HepG2 (cell line): ENCODE data around the gene C5orf15. TPM values are rescaled to one million over a fixed set of nuclear protein-coding genes. Genes with fewer than 3 reads are reported as not detected.

ENCODE experiments used
- BRCA1 ChIP-seq: sonication (generic); formaldehyde crosslinking; IDR thresholded peaks from 2 replicates; pipeline ENCODE4 v1.4.0; 2020; ENCODE audit warnings: missing genetic modification reagents
- CERS6 ChIP-seq: sonication (generic); formaldehyde crosslinking; IDR thresholded peaks from 2 replicates; pipeline ENCODE4 v1.5.0; 2020; ENCODE audit warnings: missing genetic modification reagents
- ELF1 ChIP-seq: sonication (generic); formaldehyde crosslinking; IDR thresholded peaks from 2 replicates; pipeline ENCODE4 v1.4.0; 2020; ENCODE audit warnings: missing genetic modification reagents
- ELF3 ChIP-seq: IDR thresholded peaks from 2 replicates; pipeline ENCODE4 v1.6.1; 2016; ENCODE audit warnings: missing genetic modification reagents, missing compliant biosample characterization
- GABPA ChIP-seq, 2 experiments: IDR thresholded peaks; 2 replicates each; pipeline ENCODE4 v1.6.1; 2011 to 2016; ENCODE audit warnings: low read depth in 2 of 2, low read length in 1 of 2, missing biosample characterization in 1 of 2, missing genetic modification characterization in 1 of 2
- JDP2 ChIP-seq: sonication (generic); formaldehyde crosslinking; IDR thresholded peaks from 2 replicates; pipeline ENCODE4 v1.8.1; 2022; ENCODE audit warnings: missing genetic modification reagents, borderline replicate concordance
- NFAT5 ChIP-seq: sonication (generic); formaldehyde crosslinking; IDR thresholded peaks from 2 replicates; pipeline ENCODE4 v1.4.0; 2020; ENCODE audit warnings: missing genetic modification reagents
- NFIB ChIP-seq: sonication (generic); formaldehyde crosslinking; IDR thresholded peaks from 2 replicates; pipeline ENCODE4 v1.9.0; 2021; ENCODE audit warnings: missing genetic modification reagents, mild to moderate bottlenecking, borderline replicate concordance
- NR3C1 ChIP-seq: sonication (generic); formaldehyde crosslinking; IDR thresholded peaks from 2 replicates; pipeline ENCODE4 v1.4.0; 2020; ENCODE audit warnings: missing genetic modification reagents
- PLRG1 ChIP-seq: fragments of 450-650 bp; conservative IDR thresholded peaks from 2 replicates; pipeline ENCODE4 v1.6.1; 2016
- POGZ ChIP-seq: sonication (generic); formaldehyde crosslinking; IDR thresholded peaks from 2 replicates; pipeline ENCODE4 v1.4.0; 2020; ENCODE audit warnings: mild to moderate bottlenecking, missing genetic modification reagents
- RARG ChIP-seq: sonication (generic); formaldehyde crosslinking; IDR thresholded peaks from 2 replicates; pipeline ENCODE4 v1.4.0; 2020; ENCODE audit warnings: low read depth, mild to moderate bottlenecking, missing genetic modification reagents
- SMC3 ChIP-seq: IDR thresholded peaks from 2 replicates; pipeline ENCODE4 v1.6.1; 2011; ENCODE audit warnings: low read length, improper control_type of control experiment
- SNAPC2 ChIP-seq: sonication (generic); formaldehyde crosslinking; IDR thresholded peaks from 2 replicates; pipeline ENCODE4 v1.8.1; 2022; ENCODE audit warnings: mild to moderate bottlenecking, missing genetic modification reagents
- SPEN ChIP-seq: sonication (generic); formaldehyde crosslinking; IDR thresholded peaks from 2 replicates; pipeline ENCODE4 v1.5.1; 2020; ENCODE audit warnings: low read depth, mild to moderate bottlenecking, missing genetic modification reagents
- TOPORS ChIP-seq: sonication (generic); formaldehyde crosslinking; IDR thresholded peaks from 2 replicates; pipeline ENCODE4 v1.8.0; 2023; ENCODE audit warnings: mild to moderate bottlenecking, missing genetic modification reagents
- ZBTB7A ChIP-seq: sonication (generic); formaldehyde crosslinking; IDR thresholded peaks from 2 replicates; pipeline ENCODE4 v1.8.0; 2022; ENCODE audit warnings: mild to moderate bottlenecking, missing genetic modification reagents
- ZNF138 ChIP-seq: sonication (generic); formaldehyde crosslinking; IDR thresholded peaks from 2 replicates; pipeline ENCODE4 v1.5.0; 2020; ENCODE audit warnings: mild to moderate bottlenecking, low read depth, missing genetic modification reagents
- ZNF30 ChIP-seq: sonication (generic); formaldehyde crosslinking; IDR thresholded peaks from 2 replicates; pipeline ENCODE4 v1.5.0; 2020; ENCODE audit warnings: mild to moderate bottlenecking, missing genetic modification reagents
- ZNF333 ChIP-seq: sonication (generic); formaldehyde crosslinking; IDR thresholded peaks from 2 replicates; pipeline ENCODE4 v1.4.0; 2020; ENCODE audit warnings: mild to moderate bottlenecking, missing genetic modification reagents, borderline replicate concordance
- ZSCAN12 ChIP-seq: sonication (generic); formaldehyde crosslinking; IDR thresholded peaks from 2 replicates; pipeline ENCODE4 v1.9.0; 2021; ENCODE audit warnings: mild to moderate bottlenecking, missing genetic modification reagents
- polyA plus RNA-seq, 8 experiments: library from polyadenylated mRNA; depleted of rRNA in 3 of 8; stranded (reverse) in 7 of 8; unstranded in 1 of 8; fragments of >200 nt; fragmentation: Illumina TruSeq in 4 of 8; extraction: Trizol in 4 of 8; gene quantifications; 2 replicates each; pipeline versions ENCODE4 v1.2.1 to v1.2.3, GENCODE V29; 2011 to 2016; ENCODE audit warnings: low read depth in 4 of 8, missing spikeins in 1 of 8, mixed read lengths in 1 of 8; ENCODE audit not compliant: insufficient read depth in 1 of 8
- total RNA-seq, 5 experiments: library from RNA; depleted of rRNA; stranded (reverse); fragments of >200 nt; fragmentation: Illumina TruSeq; extraction: Trizol; gene quantifications; 2 replicates each; pipeline ENCODE4 v1.2.3, GENCODE V29; 2016; ENCODE audit warnings: low read depth in 1 of 5

The C5orf15 gene
- total and polyA plus RNA-seq, 2 of the 13 experiments (the other 11 are each of a cell fraction or from before 2014, with no cell fraction given): 58.5 to 82.7 TPM

DNA sequence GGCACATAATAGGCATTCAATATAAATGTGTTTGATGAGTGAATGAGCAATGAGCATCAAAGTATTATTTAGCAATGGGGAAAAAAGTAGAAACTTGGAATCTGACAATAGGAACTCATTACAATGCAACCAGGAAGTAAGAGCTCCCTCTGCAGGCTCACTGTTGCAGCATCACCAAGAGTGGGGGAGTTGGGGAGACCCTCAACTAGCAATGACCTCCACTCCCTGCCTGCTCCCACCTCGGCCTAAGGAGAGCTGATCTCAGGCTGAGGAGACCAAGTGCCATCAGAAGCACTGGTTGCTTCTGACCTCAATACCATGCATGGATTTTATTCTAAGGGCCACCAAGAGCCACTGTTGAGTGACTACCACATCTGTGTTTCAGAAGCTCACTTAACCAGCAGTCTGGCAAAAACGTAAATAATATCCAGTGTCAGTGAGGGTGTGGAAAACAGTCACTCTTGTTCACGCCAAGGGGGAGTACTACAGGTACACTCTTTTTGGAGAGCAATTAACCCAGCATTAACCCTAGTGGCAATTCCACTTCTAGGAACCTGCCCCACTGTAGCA lies 28.3 kb upstream of the C5orf15 start (continued):
- no peak for TF ChIP-seq NFAT5
- no peak for TF ChIP-seq NFIB (CRISPR knock-in tag)
- no peak for TF ChIP-seq GABPA (IDR thresholded peaks at IDR 0.05; ENCODE audit: low read depth, low read length)
- TF ChIP-seq GABPA (CRISPR knock-in tag; IDR thresholded peaks at IDR 0.05; ENCODE audit: low read depth): 0 out of 2 replicates have a peak, but pooled peaks have one; percentile 6
- TF ChIP-seq ZSCAN12 (CRISPR knock-in tag): no peak
- TF ChIP-seq ZBTB7A: peak; percentile 61; the same call in 1 of the 2 replicates
- no peak for TF ChIP-seq BRCA1 (CRISPR knock-in tag)
- TF ChIP-seq ZNF333: no peak
- TF ChIP-seq CERS6 (CRISPR knock-in tag): no peak
- TF ChIP-seq ZNF138 (CRISPR knock-in tag): no peak
- TF ChIP-seq SPEN (CRISPR knock-in tag): no peak
- peak; percentile 63 for TF ChIP-seq ELF1 (CRISPR knock-in tag)
- no peak for TF ChIP-seq TOPORS (CRISPR knock-in tag)
- TF ChIP-seq RARG (CRISPR knock-in tag): no peak
- TF ChIP-seq PLRG1: no peak
- TF ChIP-seq SMC3: peak; percentile 31; the same call in 1 of the 2 replicates
- TF ChIP-seq ZNF30 (CRISPR knock-in tag): no peak
- no peak for TF ChIP-seq SNAPC2 (CRISPR knock-in tag)
- TF ChIP-seq ELF3: peak; percentile 73
- no peak for TF ChIP-seq JDP2
- no peak for TF ChIP-seq NR3C1
- no peak for TF ChIP-seq POGZ (CRISPR knock-in tag)
